Smooth muscle cell (in vitro differentiated cells): ENCODE results near the gene RARRES2. TPM values are rescaled to one million over a fixed set of nuclear protein-coding genes. Genes with fewer than 3 reads are reported as not detected.

ENCODE experiments used
- DNase-seq: peaks from one replicate; lab custom pipeline; 2025; ENCODE audit not compliant: unreplicated experiment; lab: John Stamatoyannopoulos, UW
- H2AFZ ChIP-seq: fragments of 200-600 bp; sonication (generic); 2 replicates; pipeline ENCODE4 v1.6.0; 2016; ENCODE audit warnings: antibody characterized with exemption, low read depth, mild to moderate bottlenecking
- H3F3A ChIP-seq: fragments of 200-600 bp; sonication (generic); 2 replicates; pipeline ENCODE4 v1.6.0; 2017; ENCODE audit warnings: antibody characterized with exemption, low read depth
- H3K27ac ChIP-seq: fragments of 200-600 bp; sonication (generic); 2 replicates; pipeline ENCODE4 v1.5.1; 2016; ENCODE audit warnings: low read depth, mild to moderate bottlenecking
- H3K27me3 ChIP-seq: fragments of 200-600 bp; sonication (generic); 2 replicates; pipeline ENCODE4 v1.6.1; 2016; ENCODE audit warnings: low read depth, mild to moderate bottlenecking
- H3K36me3 ChIP-seq: fragments of 200-600 bp; sonication (generic); 2 replicates; pipeline ENCODE4 v1.5.1; 2016; ENCODE audit warnings: low read depth
- H3K4me1 ChIP-seq: fragments of 200-600 bp; sonication (generic); 2 replicates; pipeline ENCODE4 v1.5.1; 2016; ENCODE audit warnings: low read depth
- H3K4me2 ChIP-seq: fragments of 200-600 bp; sonication (generic); 2 replicates; pipeline ENCODE4 v1.6.0; 2016; ENCODE audit warnings: mild to moderate bottlenecking
- H3K4me3 ChIP-seq: fragments of 200-600 bp; sonication (generic); 2 replicates; pipeline ENCODE4 v1.5.1; 2016; ENCODE audit warnings: mild to moderate bottlenecking
- H3K79me2 ChIP-seq: fragments of 200-600 bp; sonication (generic); 2 replicates; pipeline ENCODE4 v1.6.0; 2016; ENCODE audit warnings: low read depth, mild to moderate bottlenecking
- H3K9ac ChIP-seq: fragments of 200-600 bp; sonication (generic); 2 replicates; pipeline ENCODE4 v1.6.0; 2016; ENCODE audit warnings: low read depth
- H3K9me3 ChIP-seq: fragments of 200-600 bp; sonication (generic); replicated peaks from 2 replicates; pipeline ENCODE4 v1.5.1; 2016; ENCODE audit warnings: low read depth
- H4K20me1 ChIP-seq: fragments of 200-600 bp; sonication (generic); 2 replicates; pipeline ENCODE4 v1.6.0; 2016; ENCODE audit warnings: low read depth
- CTCF ChIP-seq: fragments of 200-600 bp; sonication (generic); IDR thresholded peaks from 2 replicates; pipeline ENCODE4 v1.5.1; 2017; ENCODE audit warnings: borderline replicate concordance, mild to moderate bottlenecking, antibody characterized with exemption; ENCODE audit not compliant: insufficient read depth, poor library complexity, severe bottlenecking
- WGBS: methylation state at CpG from one replicate; pipeline ENCODE4 v1.1.7; 2016; ENCODE audit warnings: low lambda C conversion rate; 5-methylcytosine and 5-hydroxymethylcytosine counted together
- polyA plus RNA-seq: library from polyadenylated mRNA; unstranded; fragments of >200 nt; fragmentation: Nextera tagmentation; extraction: Ambion mirVana; gene quantifications from 2 replicates; pipeline ENCODE4 v1.2.1, GENCODE V29; 2016
- total RNA-seq: library from RNA; depleted of rRNA; stranded (reverse); fragments of >200 nt; gene quantifications from 2 replicates; pipeline ENCODE4 v1.2.3, GENCODE V29; 2014

RARRES2 gene
- total and polyA plus RNA-seq, 2 experiments from 2014 or later, result 23.6 to 31.8 TPM

GRCh38 chr7:150326657-150327268, 14.7 kb downstream of the RARRES2 start:
- Histone ChIP-seq H3K79me2 (no peaks in the 10 kb centered on the region), H2AFZ (no peak overlapping the region), H3K27me3 (no peaks in the 10 kb centered on the region), H3K36me3 (no peaks in the 10 kb centered on the region), H3K4me2 (no peak overlapping the region), H3K9me3 (no peaks in the 10 kb centered on the region), H3F3A (no peaks in the 10 kb centered on the region), H3K27ac (no peak overlapping the region), H3K4me1 (peaks cover 13% of the 10 kb centered on the region), H3K4me3 (no peak overlapping the region), H3K9ac (no peak overlapping the region), H4K20me1 (no peaks in the 10 kb centered on the region)
- no peak for DNase-seq
- TF ChIP-seq CTCF, result no peak
- WGBS, result 95% methylated on average over 4 of the region's 4 CpGs

GRCh38 chr7:150325901-150326300, 15.5 kb downstream of the RARRES2 start:
- H3K27me3 ChIP-seq, result no peaks in the 10 kb centered on the region
- WGBS, result 75% methylated on average over 6 of the region's 6 CpGs
- H3K36me3 ChIP-seq, result no peaks in the 10 kb centered on the region
- H4K20me1 ChIP-seq, result no peaks in the 10 kb centered on the region
- H3K79me2 ChIP-seq, result no peaks in the 10 kb centered on the region
- H3K4me2 ChIP-seq, result no peak overlapping the region
- no peaks in the 10 kb centered on the region for H3F3A ChIP-seq
- peaks cover 13% of the 10 kb centered on the region for H3K4me1 ChIP-seq
- no peak overlapping the region for H3K27ac ChIP-seq
- no peak for DNase-seq
- TF ChIP-seq CTCF, result no peak
- H3K9ac ChIP-seq, result no peak overlapping the region
- no peak overlapping the region for H3K4me3 ChIP-seq
- H2AFZ ChIP-seq, result no peak overlapping the region
- H3K9me3 ChIP-seq, result no peaks in the 10 kb centered on the region

- WGBS, result 77% methylated on average over 10 of the region's 10 CpGs
- H3K27ac ChIP-seq, result peak overlapping the region; percentile 7
These were observed 16.3 kb downstream of the RARRES2 start for GRCh38 chr7:150325110-150325611.

More at GRCh38 chr7:150325110-150325611, 16.3 kb downstream of the RARRES2 start:
- Histone ChIP-seq H3K9me3 (no peaks in the 10 kb centered on the region), H3K4me1 (peaks cover 13% of the 10 kb centered on the region), H4K20me1 (no peaks in the 10 kb centered on the region), H3F3A (no peaks in the 10 kb centered on the region), H3K79me2 (no peaks in the 10 kb centered on the region), H3K36me3 (no peaks in the 10 kb centered on the region), H3K4me2 (peak overlapping the region; percentile 92), H3K4me3 (no peak overlapping the region), H3K9ac (no peak overlapping the region), H2AFZ (no peak overlapping the region), H3K27me3 (no peaks in the 10 kb centered on the region)
- DNase-seq, result no peak
- no peak for TF ChIP-seq CTCF
